Hematopoietic multipotent progenitor cell treated with erythropoietin and hydrocortisone succinate and interleukin-3 and kit ligand, for 4 days (in vitro differentiated cells): Measurements from ENCODE around the gene PLS1.
"Not testable (repeated sequence)": the region's sequence is repeated elsewhere in the genome, so short reads cannot be mapped to it uniquely, and the experiment has no call there.

Experiments used
- DNase-seq: peaks from one replicate; pipeline ENCODE4 v3.0.0-alpha.2; 2015

The PLS1 gene

DNA sequence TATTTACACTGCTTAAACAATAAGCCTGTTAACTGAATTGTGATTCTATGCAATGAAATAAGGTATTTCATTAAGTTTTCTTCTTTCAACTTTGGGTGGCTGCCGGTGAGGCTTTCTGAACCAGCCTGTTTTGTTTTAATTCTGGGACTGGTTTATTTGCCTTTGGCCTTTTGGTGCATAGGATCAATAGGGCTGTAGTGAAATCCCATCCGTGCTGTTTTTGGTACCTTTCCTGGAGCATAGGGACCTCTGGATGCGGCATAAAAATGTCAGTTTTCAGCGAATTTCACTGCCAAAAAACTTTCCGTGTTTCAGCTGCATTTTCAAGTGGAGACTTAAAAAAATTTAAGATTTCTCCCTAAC lies 514 bp downstream of the PLS1 start:
- DNase-seq = no peak

GRCh38 chr3:142597906-142598305 lies 1.7 kb downstream of the PLS1 start:
- no peak for DNase-seq

DNA sequence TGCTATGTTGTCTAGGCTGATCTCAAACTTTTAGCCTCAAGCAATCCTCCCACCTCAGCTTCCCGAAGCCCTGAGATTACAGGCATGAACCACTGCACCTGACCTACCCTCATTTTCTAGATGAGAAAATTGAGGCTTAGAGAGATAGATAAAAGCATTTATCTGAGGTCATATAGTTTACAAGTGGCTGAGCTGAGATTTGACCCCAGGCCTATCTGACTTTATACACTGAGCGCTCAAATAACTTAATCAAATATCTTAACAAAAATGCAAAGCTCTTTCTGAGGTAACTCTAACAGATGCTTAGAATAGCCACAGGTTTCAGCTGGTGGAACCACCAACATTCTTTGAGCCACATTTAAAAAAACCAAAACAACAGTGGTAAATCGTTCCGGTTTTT lies 5.5 kb downstream of the PLS1 start:
- no peak for DNase-seq

GRCh38 chr3:142602619-142603385 lies 6.6 kb downstream of the PLS1 start:
- DNase-seq = no peak

GRCh38 chr3:142603386-142603705 lies 7.2 kb downstream of the PLS1 start:
- not testable (repeated sequence) for DNase-seq

DNA sequence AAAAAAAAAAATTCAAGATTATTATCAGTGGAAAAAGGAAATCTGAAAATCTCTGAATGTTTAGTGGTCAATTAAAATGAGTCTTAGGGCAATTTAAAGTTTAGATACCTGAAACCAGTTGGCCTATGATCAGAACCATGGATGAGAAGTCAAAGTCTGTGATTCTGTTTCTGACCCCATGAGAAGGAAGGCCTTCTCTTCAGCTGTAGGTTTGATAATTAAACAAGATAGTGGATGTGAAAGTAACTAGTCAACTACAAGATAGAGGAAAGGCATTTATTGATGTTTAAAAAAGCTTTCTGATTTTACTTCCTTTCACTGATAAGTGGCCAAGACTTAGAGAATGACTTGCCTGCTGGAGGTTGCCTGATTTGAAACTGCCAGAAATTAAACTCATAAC lies 8.7 kb downstream of the PLS1 start:
- DNase-seq = no peak

DNA sequence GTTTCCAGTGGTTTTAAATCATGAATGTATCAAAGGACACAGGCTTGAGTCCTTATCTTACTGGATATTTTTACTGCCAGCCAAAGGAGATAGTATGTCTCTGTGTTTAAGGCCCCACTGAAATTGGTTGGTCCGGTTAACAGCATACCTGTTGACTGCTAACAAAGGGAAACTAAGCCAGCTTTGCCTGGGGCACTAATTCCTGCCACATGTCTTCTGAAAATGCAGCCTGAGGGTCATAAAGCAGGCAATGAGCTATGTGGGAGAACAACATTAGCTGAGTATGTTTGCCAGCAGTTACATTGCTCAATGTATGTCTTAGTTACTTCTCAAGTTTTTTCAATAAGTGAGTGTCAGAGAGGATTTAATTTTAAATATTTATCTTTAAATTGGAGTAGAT lies 12.4 kb downstream of the PLS1 start:
- DNase-seq = no peak

DNA sequence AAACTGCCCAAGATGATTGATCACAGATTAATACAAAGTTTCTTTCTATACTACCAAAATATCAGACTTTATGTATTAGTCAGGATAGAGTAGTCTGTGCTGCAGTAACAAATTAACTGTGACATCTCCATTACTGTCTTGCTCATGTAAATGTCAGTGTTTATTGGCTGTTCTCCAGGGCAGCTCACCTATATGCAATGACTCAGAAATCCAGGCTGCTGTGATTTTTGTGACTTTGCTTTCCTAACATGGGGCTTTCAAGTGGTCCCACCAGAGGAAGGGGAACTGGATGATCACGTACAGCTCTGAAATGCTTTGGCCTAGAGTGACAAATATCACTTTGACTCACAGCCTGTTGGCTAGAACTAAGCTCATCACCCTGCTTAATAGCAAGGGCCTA lies 12.9 kb downstream of the PLS1 start:
- DNase-seq = no peak

- DNase-seq = no peak
These were observed 15.0 kb downstream of the PLS1 start for GRCh38 chr3:142611206-142611605.

DNA sequence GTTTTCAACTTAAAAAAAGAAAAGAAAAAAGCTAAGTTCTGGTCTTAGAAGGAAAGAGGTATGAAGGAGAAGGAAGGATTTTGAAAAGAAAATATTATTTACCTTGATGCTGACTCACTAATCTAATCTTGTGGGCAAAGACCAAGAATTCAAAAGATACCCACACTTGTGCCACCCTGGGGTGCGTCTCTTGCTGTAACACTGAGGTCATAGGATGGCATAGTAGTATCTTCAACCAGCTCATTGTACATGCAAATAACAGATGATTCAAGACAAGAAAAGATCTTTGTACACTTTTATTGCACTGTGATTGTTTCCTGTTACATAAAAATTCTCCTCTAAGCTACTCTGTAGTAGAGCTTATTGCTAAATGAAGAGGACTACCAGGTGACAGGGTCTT lies 17.3 kb downstream of the PLS1 start:
- peak; percentile 26 for DNase-seq

DNA sequence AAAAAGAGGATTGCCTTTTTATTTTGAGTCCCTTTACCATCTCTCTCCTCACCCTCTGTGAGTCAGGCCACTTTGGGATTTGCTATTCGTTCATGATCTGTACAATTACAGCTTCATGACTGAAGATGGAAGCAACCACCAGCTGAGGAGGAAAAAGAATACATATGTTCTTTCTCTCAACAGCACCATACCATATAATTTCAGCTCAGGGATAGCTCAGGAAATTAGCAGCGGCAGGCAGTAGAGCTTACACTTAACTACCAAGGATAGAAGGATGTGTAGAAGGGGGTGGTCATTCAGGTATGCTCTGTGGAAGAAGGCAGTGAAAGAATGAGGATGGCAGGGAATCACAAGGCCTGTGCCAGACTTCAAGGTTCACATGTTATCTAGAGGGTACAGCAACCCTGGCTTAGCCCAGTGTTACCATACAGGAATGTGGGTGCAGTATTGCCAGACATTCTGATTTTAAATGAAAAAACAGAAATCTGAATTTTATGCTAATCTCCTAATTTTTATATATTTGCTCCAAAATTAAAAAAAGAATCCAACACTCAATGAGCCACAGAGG lies 17.9 kb downstream of the PLS1 start:
- no peak for DNase-seq

DNA sequence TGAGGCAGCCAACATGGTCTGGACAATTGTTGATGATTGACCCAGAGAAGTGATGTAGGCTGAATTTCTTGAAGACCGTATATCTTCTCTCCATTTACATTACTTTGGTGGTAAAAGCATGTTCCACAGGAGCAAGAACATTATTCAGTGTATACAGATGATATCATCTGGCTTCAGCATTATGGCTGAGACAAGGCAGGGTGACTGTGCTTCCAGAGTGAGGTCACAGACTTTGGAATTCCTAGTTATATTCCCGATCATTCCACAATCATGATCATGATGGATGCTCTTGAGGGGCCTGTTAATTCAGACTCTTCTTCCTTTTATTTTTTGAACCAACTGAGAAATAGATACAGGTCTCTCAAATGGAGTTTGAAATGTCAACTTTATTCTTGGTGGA lies 19.0 kb downstream of the PLS1 start:
- DNase-seq = no peak

DNA sequence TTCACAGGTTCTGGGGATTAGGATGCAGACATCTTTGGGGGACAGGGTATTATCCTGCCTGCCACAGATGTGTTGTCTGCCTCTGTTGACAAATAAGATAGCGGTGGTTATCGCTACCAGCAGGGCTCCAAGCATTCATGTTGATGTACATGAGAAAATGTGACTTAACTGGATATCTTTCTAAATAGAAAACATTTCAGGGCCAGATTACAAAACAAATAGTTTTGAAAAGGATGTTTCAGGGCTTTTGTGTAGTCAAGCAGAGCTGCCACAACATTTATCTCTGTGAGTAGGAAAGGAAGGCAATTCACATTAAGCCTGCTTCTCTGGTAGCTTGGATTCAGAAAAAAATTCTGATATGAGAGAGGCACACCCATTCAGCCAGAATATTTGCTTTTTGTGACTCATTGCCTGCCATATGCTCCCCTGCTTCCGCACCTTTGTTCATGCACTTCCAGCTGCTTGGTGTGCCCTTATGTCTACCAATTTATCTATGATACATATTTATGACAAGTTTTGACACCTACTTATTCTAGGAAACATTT lies 22.8 kb downstream of the PLS1 start:
- no peak for DNase-seq

DNA sequence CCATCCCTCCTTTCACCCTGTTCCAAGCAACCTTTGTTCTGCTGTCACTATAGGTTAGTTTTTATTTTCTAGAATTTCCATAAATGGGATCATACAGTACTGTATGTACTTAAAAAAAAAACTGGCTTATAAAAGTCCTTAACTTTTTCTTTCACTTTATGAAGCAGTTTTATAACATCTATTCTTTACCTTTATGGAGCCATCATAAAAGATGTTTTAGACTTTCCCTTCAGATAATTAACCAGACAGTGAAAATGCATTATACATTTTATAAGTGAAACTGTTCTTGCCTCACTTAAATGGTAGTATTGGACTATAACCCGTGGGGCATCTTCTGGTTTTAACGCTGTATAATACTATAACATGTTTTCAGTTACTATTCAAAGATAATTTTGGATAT lies 26.2 kb downstream of the PLS1 start:
- no peak for DNase-seq

DNA sequence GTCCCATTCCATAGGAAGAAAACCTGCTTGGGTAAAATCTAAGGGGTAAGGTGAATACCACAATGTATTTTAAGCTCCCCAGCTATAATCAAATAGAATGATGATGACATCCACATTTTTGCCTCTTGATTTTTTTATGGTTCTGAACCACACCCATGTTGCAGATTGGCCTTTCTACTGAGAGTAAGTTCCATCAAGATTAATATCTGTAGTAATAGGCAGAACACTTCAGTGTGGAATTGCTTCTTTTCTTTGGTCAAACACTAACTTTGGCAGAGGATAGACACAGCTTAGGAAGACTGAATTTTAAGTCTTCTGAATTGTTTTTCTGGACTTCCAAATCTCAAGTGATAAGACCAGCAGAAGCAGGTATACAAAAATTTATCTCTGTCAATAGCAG lies 27.0 kb downstream of the PLS1 start:
- no peak for DNase-seq

- DNase-seq = no peak
These were observed 28.4 kb downstream of the PLS1 start for GRCh38 chr3:142624341-142625152.

DNA sequence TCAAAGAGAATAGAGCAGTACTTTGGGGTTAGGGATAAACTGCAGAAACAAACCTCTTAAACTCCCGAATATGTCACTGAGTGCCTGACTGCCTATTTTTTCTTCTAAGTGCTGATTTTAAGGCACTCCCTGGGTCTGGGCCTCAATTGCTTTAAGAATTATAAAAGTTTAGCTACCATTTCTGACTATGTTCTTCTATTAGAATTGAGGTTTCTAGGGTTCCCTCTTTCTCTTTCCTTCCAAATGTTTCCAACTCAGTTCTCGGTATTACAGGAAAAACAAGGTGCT lies 28.9 kb downstream of the PLS1 start:
- no peak for DNase-seq

- DNase-seq = peak; percentile 28
These were observed 30.8 kb downstream of the PLS1 start for GRCh38 chr3:142626971-142627370.

DNA sequence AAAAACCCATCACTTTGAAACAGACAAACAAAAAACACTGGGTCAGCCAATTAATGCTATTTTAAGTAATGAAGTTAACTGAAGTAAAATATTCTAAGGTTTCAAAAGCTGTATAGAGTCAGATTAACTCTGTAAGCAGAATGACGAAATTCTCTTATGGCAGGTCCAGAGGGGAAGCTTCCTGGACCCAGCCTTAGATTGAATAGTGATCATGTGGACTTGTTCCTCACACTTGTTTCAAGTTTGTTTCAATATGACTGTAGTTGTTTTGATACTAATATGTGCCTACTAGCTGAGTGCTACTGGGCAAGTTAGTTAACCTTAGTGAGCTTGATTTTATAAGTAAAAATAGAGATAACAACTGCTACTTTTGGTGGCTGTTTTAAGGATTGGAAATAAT lies 32.6 kb downstream of the PLS1 start:
- no peak for DNase-seq

- DNase-seq = no peak
These were observed 36.9 kb downstream of the PLS1 start for GRCh38 chr3:142633073-142633472.

- no peak for DNase-seq
These were observed 39.9 kb downstream of the PLS1 start for GRCh38 chr3:142636050-142636449.

DNA sequence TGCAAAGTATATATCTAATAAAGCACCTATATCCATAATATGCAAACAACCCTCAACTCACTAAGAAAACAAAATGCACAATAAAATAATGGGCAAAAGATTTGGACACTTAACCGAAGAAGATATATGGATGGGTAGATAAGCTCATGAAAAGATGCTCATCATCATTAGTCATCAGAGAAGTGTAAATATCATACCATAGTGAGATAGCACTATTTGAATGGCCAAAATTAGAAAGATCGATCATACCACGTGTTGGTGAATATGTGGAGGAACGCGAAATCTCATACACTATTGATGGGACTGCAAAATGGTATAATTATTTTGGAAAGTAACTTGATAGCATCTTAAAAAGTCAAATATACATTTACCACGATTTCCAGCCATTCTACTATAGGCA lies 40.5 kb downstream of the PLS1 start:
- no peak for DNase-seq

GRCh38 chr3:142638291-142638690 lies 42.1 kb downstream of the PLS1 start:
- no peak for DNase-seq

DNA sequence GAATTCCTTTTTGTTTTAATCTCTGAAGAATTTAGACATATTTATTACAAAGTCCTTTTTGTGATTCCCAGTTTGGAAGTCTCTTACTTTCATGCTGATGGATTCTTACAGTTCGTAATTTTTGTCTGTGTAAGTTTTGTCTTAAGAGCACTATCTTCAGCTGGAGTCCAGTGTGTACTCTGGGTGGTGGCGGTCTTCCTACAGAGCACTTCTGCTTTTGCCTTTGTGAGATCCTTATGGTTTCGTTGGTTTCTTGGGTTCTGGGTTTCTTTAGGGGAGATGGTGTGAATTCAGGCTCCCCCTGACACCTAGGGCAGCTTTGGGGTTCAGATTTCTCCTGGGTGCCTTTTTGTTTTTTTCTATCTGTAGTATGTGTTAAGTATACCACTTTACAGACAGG lies 45.3 kb downstream of the PLS1 start:
- DNase-seq = peak; percentile 31
